ENCODE results near the gene MOB3C.
"Not testable (repeated sequence)": the region's sequence is repeated elsewhere in the genome, so short reads cannot be mapped to it uniquely, and the experiment has no call there.

The MOB3C gene

GRCh38 chr1:46655848-46656247 is 39.2 kb upstream of the MOB3C start:
- DNase-seq: no peak
- no peaks in the 10 kb centered on the region for H3K36me3 ChIP-seq
- H3K27me3 ChIP-seq: no peaks in the 10 kb centered on the region
- H3K4me3 ChIP-seq (ENCODE audit: low read depth, low read length): no peak overlapping the region
- no peaks in the 10 kb centered on the region for H3K9me3 ChIP-seq
- no peaks in the 10 kb centered on the region for H3K4me1 ChIP-seq
- no peak for TF ChIP-seq CTCF (IDR thresholded peaks at IDR 0.05; ENCODE audit: low read depth, low read length)

GRCh38 chr1:46654698-46655097 is 38.1 kb upstream of the MOB3C start:
- H3K4me3 ChIP-seq (ENCODE audit: low read depth, low read length); H3K36me3 ChIP-seq; H3K27me3 ChIP-seq; H3K4me1 ChIP-seq; DNase-seq; H3K9me3 ChIP-seq: not testable (repeated sequence)

GRCh38 chr1:46654012-46654411 is 37.4 kb upstream of the MOB3C start:
- H3K36me3 ChIP-seq: no peaks in the 10 kb centered on the region
- no peaks in the 10 kb centered on the region for H3K27me3 ChIP-seq
- DNase-seq: no peak
- TF ChIP-seq CTCF (IDR thresholded peaks at IDR 0.05; ENCODE audit: low read depth, low read length): no peak
- H3K4me1 ChIP-seq: no peaks in the 10 kb centered on the region
- H3K4me3 ChIP-seq (ENCODE audit: low read depth, low read length): no peak overlapping the region
- no peaks in the 10 kb centered on the region for H3K9me3 ChIP-seq

- no peak for DNase-seq
- TF ChIP-seq CTCF (IDR thresholded peaks at IDR 0.05; ENCODE audit: low read depth, low read length): no peak
- Histone ChIP-seq H3K9me3 (no peaks in the 10 kb centered on the region), H3K27me3 (no peaks in the 10 kb centered on the region), H3K4me3 (ENCODE audit: low read depth, low read length) (no peak overlapping the region), H3K36me3 (no peaks in the 10 kb centered on the region), H3K4me1 (no peaks in the 10 kb centered on the region)
Observed at GRCh38 chr1:46653405-46653958, 36.9 kb upstream of the MOB3C start.

- Histone ChIP-seq H3K36me3 (no peaks in the 10 kb centered on the region), H3K4me3 (ENCODE audit: low read depth, low read length) (no peak overlapping the region), H3K4me1 (no peaks in the 10 kb centered on the region), H3K9me3 (no peaks in the 10 kb centered on the region), H3K27me3 (no peaks in the 10 kb centered on the region)
- no peak for DNase-seq
- no peak for TF ChIP-seq CTCF (IDR thresholded peaks at IDR 0.05; ENCODE audit: low read depth, low read length)
Observed at GRCh38 chr1:46652321-46653100, 35.9 kb upstream of the MOB3C start.

GRCh38 chr1:46651152-46651551 is 34.5 kb upstream of the MOB3C start:
- not testable (repeated sequence) for H3K36me3 ChIP-seq, DNase-seq

GRCh38 chr1:46650491-46650890 is 33.9 kb upstream of the MOB3C start:
- Histone ChIP-seq H3K9me3 (no peaks in the 10 kb centered on the region), H3K4me3 (ENCODE audit: low read depth, low read length) (no peak overlapping the region), H3K36me3 (no peaks in the 10 kb centered on the region), H3K27me3 (no peaks in the 10 kb centered on the region), H3K4me1 (no peaks in the 10 kb centered on the region)
- no peak for DNase-seq
- no peak for TF ChIP-seq CTCF (IDR thresholded peaks at IDR 0.05; ENCODE audit: low read depth, low read length)

More at GRCh38 chr1:46651152-46651551, 34.5 kb upstream of the MOB3C start:
- not testable (repeated sequence) for H3K27me3 ChIP-seq; H3K4me3 ChIP-seq (ENCODE audit: low read depth, low read length); H3K4me1 ChIP-seq; H3K9me3 ChIP-seq

Measured in BE2C (cell line).